Loucy (cell line): ENCODE data around the gene ABAT.

Experiments
- EZH2phosphoT487 ChIP-seq: fragments of 200-600 bp; IDR thresholded peaks from 2 replicates; pipeline ENCODE4 v1.6.1; 2018; ENCODE audit warnings: antibody characterized with exemption, mild to moderate bottlenecking, moderate library complexity, borderline replicate concordance
- TF ChIP-seq, protein P1 (sequence below): fragments of 200-600 bp; sonication (generic); conservative IDR thresholded peaks from 2 replicates; pipeline ENCODE4 v1.5.1; 2014; ENCODE audit warnings: mild to moderate bottlenecking, antibody characterized with exemption, low read length

DNA sequence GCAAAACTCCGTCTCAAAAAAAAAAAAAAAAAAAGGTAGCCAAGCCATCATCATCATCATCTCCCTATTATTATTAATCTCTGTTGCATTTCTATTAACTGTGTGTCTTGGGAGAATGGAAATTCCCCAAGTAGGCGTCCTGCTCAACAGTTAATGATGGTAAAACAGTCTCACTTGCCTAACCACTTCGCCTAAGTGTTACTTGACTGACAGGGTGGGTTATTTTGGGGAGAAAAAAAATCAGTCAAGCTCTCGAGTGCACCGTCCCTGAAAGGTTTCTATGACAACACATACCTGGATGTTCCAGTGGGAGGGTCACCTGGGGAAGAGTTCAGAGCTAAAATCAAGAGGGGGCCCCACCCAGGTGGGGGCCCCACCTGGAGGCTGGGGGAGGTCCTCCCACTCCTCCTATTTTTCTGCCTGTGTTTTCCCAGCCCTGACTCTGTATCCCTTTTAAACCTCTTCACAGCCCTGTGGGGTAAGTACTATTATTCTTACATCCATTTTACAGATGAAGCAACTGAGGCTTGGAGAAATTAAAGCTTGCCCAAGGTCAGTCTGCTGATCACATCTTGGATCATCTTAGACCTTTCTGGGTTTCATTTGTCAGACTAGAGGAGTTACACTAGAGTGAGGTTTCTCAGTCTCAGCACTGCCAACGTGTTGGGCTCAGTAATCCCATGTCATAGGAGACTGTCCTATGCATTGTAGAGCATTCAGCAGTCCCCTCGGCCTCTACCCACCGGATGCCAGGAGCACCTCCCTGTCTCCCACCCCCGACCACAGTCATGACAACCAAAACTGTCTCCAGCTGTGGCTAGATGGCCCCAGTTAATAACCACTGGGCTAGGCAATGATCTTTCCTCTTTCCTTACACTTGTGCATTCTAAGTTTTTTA is 11.0 kb upstream of the ABAT start:
- TF ChIP-seq, protein P1, sequence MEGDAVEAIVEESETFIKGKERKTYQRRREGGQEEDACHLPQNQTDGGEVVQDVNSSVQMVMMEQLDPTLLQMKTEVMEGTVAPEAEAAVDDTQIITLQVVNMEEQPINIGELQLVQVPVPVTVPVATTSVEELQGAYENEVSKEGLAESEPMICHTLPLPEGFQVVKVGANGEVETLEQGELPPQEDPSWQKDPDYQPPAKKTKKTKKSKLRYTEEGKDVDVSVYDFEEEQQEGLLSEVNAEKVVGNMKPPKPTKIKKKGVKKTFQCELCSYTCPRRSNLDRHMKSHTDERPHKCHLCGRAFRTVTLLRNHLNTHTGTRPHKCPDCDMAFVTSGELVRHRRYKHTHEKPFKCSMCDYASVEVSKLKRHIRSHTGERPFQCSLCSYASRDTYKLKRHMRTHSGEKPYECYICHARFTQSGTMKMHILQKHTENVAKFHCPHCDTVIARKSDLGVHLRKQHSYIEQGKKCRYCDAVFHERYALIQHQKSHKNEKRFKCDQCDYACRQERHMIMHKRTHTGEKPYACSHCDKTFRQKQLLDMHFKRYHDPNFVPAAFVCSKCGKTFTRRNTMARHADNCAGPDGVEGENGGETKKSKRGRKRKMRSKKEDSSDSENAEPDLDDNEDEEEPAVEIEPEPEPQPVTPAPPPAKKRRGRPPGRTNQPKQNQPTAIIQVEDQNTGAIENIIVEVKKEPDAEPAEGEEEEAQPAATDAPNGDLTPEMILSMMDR, result no peak
- no peak for TF ChIP-seq EZH2phosphoT487
